Endodermal cell (in vitro differentiated cells): ENCODE data around the gene INTU. TPM values are rescaled to one million over a fixed set of nuclear protein-coding genes. Genes with fewer than 3 reads are reported as not detected.

Experiments
- DNase-seq: peaks from one replicate; pipeline ENCODE4 v3.0.0-alpha.2; 2017
- H3K27ac ChIP-seq: 2 replicates; pipeline ENCODE4 v1.5.1; 2013; ENCODE audit warnings: mild to moderate bottlenecking, low read depth, low read length, moderate library complexity
- H3K27me3 ChIP-seq: 2 replicates; pipeline ENCODE4 v1.6.1; 2013; ENCODE audit warnings: mild to moderate bottlenecking, low read length, moderate library complexity; ENCODE audit not compliant: insufficient read depth, control insufficient read depth, poor library complexity, severe bottlenecking
- H3K36me3 ChIP-seq: 2 replicates; pipeline ENCODE4 v1.7.0; 2013; ENCODE audit warnings: mild to moderate bottlenecking, low read length, moderate library complexity; ENCODE audit not compliant: control insufficient read depth, insufficient read depth
- H3K4me1 ChIP-seq: one replicate; pipeline ENCODE4 v1.7.0; 2013; ENCODE audit warnings: low read length; ENCODE audit not compliant: control insufficient read depth, insufficient read depth
- H3K4me3 ChIP-seq: 2 replicates; pipeline ENCODE4 v1.5.1; 2013; ENCODE audit warnings: mild to moderate bottlenecking, low read length, moderate library complexity
- H3K9ac ChIP-seq: 2 replicates; pipeline ENCODE4 v1.6.1; 2013; ENCODE audit warnings: mild to moderate bottlenecking, low read length, moderate library complexity; ENCODE audit not compliant: poor library complexity, severe bottlenecking; ENCODE audit errors: extremely low read depth
- H3K9me3 ChIP-seq: 2 replicates; pipeline ENCODE4 v1.6.1; 2013; ENCODE audit warnings: mild to moderate bottlenecking, low read length, moderate library complexity; ENCODE audit not compliant: control insufficient read depth
- H3K27ac Mint-ChIP-seq: 2 replicates; pipeline ENCODE4 v1.8.0; 2020; ENCODE audit warnings: mixed read lengths
- H3K27me3 Mint-ChIP-seq: 2 replicates; pipeline ENCODE4 v1.8.0; 2021; ENCODE audit warnings: mild to moderate bottlenecking, mixed read lengths; ENCODE audit not compliant: insufficient read depth
- H3K36me3 Mint-ChIP-seq: 2 replicates; pipeline ENCODE4 v1.8.0; 2020; ENCODE audit warnings: low read depth, mixed read lengths
- H3K4me1 Mint-ChIP-seq: 2 replicates; pipeline ENCODE4 v1.8.0; 2020; ENCODE audit warnings: mixed read lengths
- H3K4me3 Mint-ChIP-seq: 2 replicates; pipeline ENCODE4 v1.8.0; 2020; ENCODE audit warnings: mild to moderate bottlenecking, moderate library complexity, mixed read lengths
- H3K9me3 Mint-ChIP-seq: 2 replicates; pipeline ENCODE4 v1.8.0; 2020; ENCODE audit warnings: mild to moderate bottlenecking, mixed read lengths
- CTCF ChIP-seq: fragments of 200-600 bp; sonication (generic); conservative IDR thresholded peaks from 2 replicates; pipeline ENCODE4 v1.5.0; 2021; ENCODE audit warnings: antibody characterized with exemption, mild to moderate bottlenecking
- WGBS, 2 experiments: methylation state at CpG; one replicate each; pipeline versions ENCODE4 v1.1.5 to v1.1.7; 2013; ENCODE audit warnings: missing lambda C conversion rate in 2 of 2, mixed read lengths in 1 of 2; ENCODE audit not compliant: insufficient coverage in 1 of 2, insufficient read length in 1 of 2; 5-methylcytosine and 5-hydroxymethylcytosine counted together
- total RNA-seq, 2 donors: library from RNA; stranded (reverse); fragmentation: NEBNext Ultra II Directional in 1 of 2; extraction: Animal tissue kit (Norgen Biotek cat#: 25700) in 1 of 2; gene quantifications; 2 replicates in 1 of 2; 3 replicates in 1 of 2; pipeline ENCODE4 v1.2.1, GENCODE V29; 2021

INTU gene
- total RNA-seq, 2 donors from 2014 or later: 20.5 to 31.3 TPM

- no peak overlapping the region for H3K27ac Mint-ChIP-seq
- Histone ChIP-seq H3K27ac (no peak overlapping the region), H3K9me3 (no peaks in the 10 kb centered on the region), H3K4me1 (no peaks in the 10 kb centered on the region), H3K9ac (no peak overlapping the region), H3K4me3 (no peak overlapping the region), H3K27me3 (peaks cover 17% of the 10 kb centered on the region), H3K36me3 (no peaks in the 10 kb centered on the region)
- WGBS, 2 experiments: 93% methylated on average over 3 of the region's 3 CpGs; no CpG with 5 or more reads in 1 of the 2 experiments
- no peak for DNase-seq
- H3K36me3 Mint-ChIP-seq: no peaks in the 10 kb centered on the region
- no peaks in the 10 kb centered on the region for H3K9me3 Mint-ChIP-seq
- no peak overlapping the region for H3K4me3 Mint-ChIP-seq
- peaks cover 6% of the 10 kb centered on the region for H3K4me1 Mint-ChIP-seq
- no peak for TF ChIP-seq CTCF
- peaks cover 14% of the 10 kb centered on the region for H3K27me3 Mint-ChIP-seq
These were observed 3.4 kb upstream of the INTU start for GRCh38 chr4:127629371-127629770.

DNA sequence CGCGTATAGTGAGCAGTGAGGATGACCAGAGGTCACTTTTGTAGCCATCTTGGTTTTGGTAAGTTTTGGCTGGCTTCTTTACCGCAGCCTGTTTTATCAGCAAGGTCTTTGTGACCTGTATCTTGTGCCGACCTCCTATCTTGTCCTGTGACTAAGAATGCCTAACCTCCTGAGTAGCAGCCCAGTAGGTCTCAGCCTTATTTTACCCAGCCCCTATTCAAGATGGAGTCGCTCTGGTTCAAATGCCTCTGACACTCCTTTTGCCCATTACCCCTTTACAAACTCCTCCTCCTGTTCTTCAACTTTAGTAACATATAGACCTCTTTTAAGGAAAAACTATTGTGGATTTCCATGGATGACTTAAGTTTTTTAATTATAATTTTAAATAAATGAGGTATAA is 2.6 kb upstream of the INTU start:
- peaks cover 7% of the 10 kb centered on the region for H3K27me3 Mint-ChIP-seq
- Histone ChIP-seq H3K27ac (no peak overlapping the region), H3K9me3 (no peaks in the 10 kb centered on the region), H3K4me3 (no peak overlapping the region), H3K4me1 (no peaks in the 10 kb centered on the region), H3K27me3 (peaks cover 9% of the 10 kb centered on the region), H3K9ac (no peak overlapping the region), H3K36me3 (no peaks in the 10 kb centered on the region)
- H3K4me1 Mint-ChIP-seq: peaks cover 11% of the 10 kb centered on the region
- no peak for TF ChIP-seq CTCF
- H3K27ac Mint-ChIP-seq: no peak overlapping the region
- WGBS, 2 experiments: 93 to 95% methylated on average over 3 to 5 of the region's 5 CpGs
- H3K9me3 Mint-ChIP-seq: no peaks in the 10 kb centered on the region
- H3K4me3 Mint-ChIP-seq: no peak overlapping the region
- no peak for DNase-seq
- no peaks in the 10 kb centered on the region for H3K36me3 Mint-ChIP-seq

DNA sequence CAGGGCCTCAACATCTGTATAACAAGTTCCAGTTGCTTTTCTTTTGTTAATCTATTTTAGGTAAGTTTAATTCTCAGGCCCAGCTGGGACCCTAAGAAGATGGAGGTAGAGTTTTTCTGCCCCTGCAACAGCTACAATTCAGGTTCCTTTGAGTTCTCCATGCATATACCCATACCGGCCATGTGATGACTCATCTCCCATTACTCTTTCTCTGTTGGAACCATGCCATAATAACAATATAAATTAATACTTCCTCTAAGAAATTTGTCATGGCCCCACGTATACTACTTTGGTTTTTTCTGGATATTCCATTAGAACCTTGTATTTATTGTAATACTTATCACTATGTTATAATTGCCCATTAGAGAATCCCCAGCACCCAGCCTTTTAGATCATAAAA is 1.3 kb upstream of the INTU start:
- no peak overlapping the region for H3K4me3 ChIP-seq
- peaks cover 3% of the 10 kb centered on the region for H3K27me3 Mint-ChIP-seq
- no peaks in the 10 kb centered on the region for H3K27me3 ChIP-seq
- no peaks in the 10 kb centered on the region for H3K36me3 ChIP-seq
- WGBS, 2 experiments: 83 to 100% methylated on average over 1 to 2 of the region's 2 CpGs
- no peaks in the 10 kb centered on the region for H3K9me3 ChIP-seq
- H3K27ac ChIP-seq: no peak overlapping the region
- DNase-seq: no peak
- no peak overlapping the region for H3K9ac ChIP-seq
- H3K4me1 ChIP-seq: no peaks in the 10 kb centered on the region
- no peaks in the 10 kb centered on the region for H3K36me3 Mint-ChIP-seq
- TF ChIP-seq CTCF: no peak
- H3K27ac Mint-ChIP-seq: no peak overlapping the region
- no peak overlapping the region for H3K4me3 Mint-ChIP-seq
- peaks cover 14% of the 10 kb centered on the region for H3K4me1 Mint-ChIP-seq
- H3K9me3 Mint-ChIP-seq: no peaks in the 10 kb centered on the region
